ENCODE data around the gene EPB41L3.
"Not testable (repeated sequence)": the region's sequence is repeated elsewhere in the genome, so short reads cannot be mapped to it uniquely, and the experiment has no call there.

Gene EPB41L3

GRCh38 chr18:5513947-5514346, 29.9 kb downstream of the EPB41L3 start:
- no peak for TF ChIP-seq CTCF (IDR thresholded peaks at IDR 0.05; ENCODE audit: low read depth, low read length, missing control alignments)
- no peak for DNase-seq (ENCODE audit: extremely low read depth, low read depth)
- no peak overlapping the region for H3K4me3 ChIP-seq (replicated peaks; ENCODE audit: low read depth, low read length)

- no peak for DNase-seq (ENCODE audit: extremely low read depth, low read depth)
- no peak overlapping the region for H3K4me3 ChIP-seq (replicated peaks; ENCODE audit: low read depth, low read length)
- TF ChIP-seq CTCF (IDR thresholded peaks at IDR 0.05; ENCODE audit: low read depth, low read length, missing control alignments), result no peak
These were observed 31.6 kb downstream of the EPB41L3 start for GRCh38 chr18:5512176-5512575.

GRCh38 chr18:5511541-5511940, 32.3 kb downstream of the EPB41L3 start:
- not testable (repeated sequence) for DNase-seq (ENCODE audit: extremely low read depth, low read depth); H3K4me3 ChIP-seq (replicated peaks; ENCODE audit: low read depth, low read length)

GRCh38 chr18:5510135-5510846, 33.5 kb downstream of the EPB41L3 start:
- DNase-seq (ENCODE audit: extremely low read depth, low read depth), result peak; percentile 5
- TF ChIP-seq CTCF (IDR thresholded peaks at IDR 0.05; ENCODE audit: low read depth, low read length, missing control alignments), result no peak
- no peak overlapping the region for H3K4me3 ChIP-seq (replicated peaks; ENCODE audit: low read depth, low read length)

GRCh38 chr18:5508821-5509220, 35.0 kb downstream of the EPB41L3 start:
- no peak for TF ChIP-seq CTCF (IDR thresholded peaks at IDR 0.05; ENCODE audit: low read depth, low read length, missing control alignments)
- no peak for DNase-seq (ENCODE audit: extremely low read depth, low read depth)
- H3K4me3 ChIP-seq (replicated peaks; ENCODE audit: low read depth, low read length), result no peak overlapping the region

- no peak for TF ChIP-seq CTCF (IDR thresholded peaks at IDR 0.05; ENCODE audit: low read depth, low read length, missing control alignments)
- DNase-seq (ENCODE audit: extremely low read depth, low read depth), result no peak
These were observed 36.0 kb downstream of the EPB41L3 start for GRCh38 chr18:5507756-5508155.

GRCh38 chr18:5506174-5506573, 37.6 kb downstream of the EPB41L3 start:
- no peak overlapping the region for H3K4me3 ChIP-seq (replicated peaks; ENCODE audit: low read depth, low read length)
- no peak for DNase-seq (ENCODE audit: extremely low read depth, low read depth)
- no peak for TF ChIP-seq CTCF (IDR thresholded peaks at IDR 0.05; ENCODE audit: low read depth, low read length, missing control alignments)

More at GRCh38 chr18:5507756-5508155, 36.0 kb downstream of the EPB41L3 start:
- no peak overlapping the region for H3K4me3 ChIP-seq (replicated peaks; ENCODE audit: low read depth, low read length)

Data from HFF-Myc (cell line).